Fibroblast of pulmonary artery (primary cell): ENCODE data around the gene GPALPP1.
"Not testable (repeated sequence)": the region's sequence is repeated elsewhere in the genome, so short reads cannot be mapped to it uniquely, and the experiment has no call there.

Source experiments
- DNase-seq: peaks from one replicate; pipeline ENCODE4 v3.0.0-alpha.2; 2010; ENCODE audit warnings: low read depth
- H3K4me3 ChIP-seq: replicated peaks from 2 replicates; pipeline ENCODE4 v1.5.1; 2011; ENCODE audit warnings: low read depth, mild to moderate bottlenecking, control low read depth, low read length, moderate library complexity
- CTCF ChIP-seq: IDR thresholded peaks from 2 replicates; pipeline ENCODE4 v1.5.1; 2011; ENCODE audit warnings: mild to moderate bottlenecking, control low read depth, low read length, inconsistent platforms; ENCODE audit errors: missing control alignments

The GPALPP1 gene

GRCh38 chr13:45060062-45060461, 70.7 kb downstream of the GPALPP1 start:
- H3K4me3 ChIP-seq = no peak overlapping the region
- no peak for DNase-seq
- TF ChIP-seq CTCF = no peak

- H3K4me3 ChIP-seq = no peak overlapping the region
- peak; percentile 70 for DNase-seq
- no peak for TF ChIP-seq CTCF
Measured at GRCh38 chr13:45063261-45063860, 74.0 kb downstream of the GPALPP1 start.

- DNase-seq, H3K4me3 ChIP-seq: not testable (repeated sequence)
Measured at GRCh38 chr13:45063889-45064288, 74.6 kb downstream of the GPALPP1 start.

GRCh38 chr13:45064889-45065288, 75.6 kb downstream of the GPALPP1 start:
- no peak overlapping the region for H3K4me3 ChIP-seq
- DNase-seq = no peak
- no peak for TF ChIP-seq CTCF

GRCh38 chr13:45068036-45069001, 79.0 kb downstream of the GPALPP1 start:
- H3K4me3 ChIP-seq = no peak overlapping the region
- no peak for TF ChIP-seq CTCF
- no peak for DNase-seq

GRCh38 chr13:45073809-45074208, 84.5 kb downstream of the GPALPP1 start:
- no peak for DNase-seq
- H3K4me3 ChIP-seq = no peak overlapping the region
- no peak for TF ChIP-seq CTCF

GRCh38 chr13:45074721-45075120, 85.4 kb downstream of the GPALPP1 start:
- no peak for TF ChIP-seq CTCF
- H3K4me3 ChIP-seq = no peak overlapping the region

More at GRCh38 chr13:45074721-45075120, 85.4 kb downstream of the GPALPP1 start:
- no peak for DNase-seq
